Fibroblast of peridontal ligament (primary cell): ENCODE data around the gene NFIX.

Experiments
- DNase-seq: peaks from one replicate; pipeline ENCODE4 v3.0.0-alpha.2; 2010; ENCODE audit errors: extremely low read depth

The NFIX gene

GRCh38 chr19:13092606-13093235 lies 97.4 kb downstream of the NFIX start:
- no peak for DNase-seq

GRCh38 chr19:13093407-13094105 lies 98.3 kb downstream of the NFIX start:
- DNase-seq: peak; percentile 79

- DNase-seq: no peak
Observed at GRCh38 chr19:13094106-13094504, 98.8 kb downstream of the NFIX start.

GRCh38 chr19:13094771-13095392 lies 99.6 kb downstream of the NFIX start:
- DNase-seq: no peak

GRCh38 chr19:13095393-13095784 lies 100.1 kb downstream of the NFIX start:
- no peak for DNase-seq

GRCh38 chr19:13095934-13096927 lies 101.0 kb downstream of the NFIX start:
- no peak for DNase-seq

GRCh38 chr19:13097033-13097462 lies 101.8 kb downstream of the NFIX start:
- no peak for DNase-seq

- no peak for DNase-seq
Observed at GRCh38 chr19:13097463-13098258, 102.4 kb downstream of the NFIX start.

- DNase-seq: peak; percentile 42
Observed at GRCh38 chr19:13098277-13099072, 103.2 kb downstream of the NFIX start.

GRCh38 chr19:13099073-13099999 lies 104.1 kb downstream of the NFIX start:
- DNase-seq: no peak

- no peak for DNase-seq
Observed at GRCh38 chr19:13100031-13100588, 104.8 kb downstream of the NFIX start.

GRCh38 chr19:13100841-13101589 lies 105.7 kb downstream of the NFIX start:
- no peak for DNase-seq

GRCh38 chr19:13101590-13102415 lies 106.5 kb downstream of the NFIX start:
- DNase-seq: no peak

GRCh38 chr19:13102416-13102665 lies 107.1 kb downstream of the NFIX start:
- peak; percentile 53 for DNase-seq

GRCh38 chr19:13102666-13103580 lies 107.6 kb downstream of the NFIX start, which contains the start of gene LYL1:
LYL1 (minus strand) TSS chr19:13102858; CDS start chr19:13101171, 1,687 bp downstream.
- DNase-seq: no peak
